A549 (cell line): ENCODE results near the gene DCAF4.

ENCODE experiments used
- BCL3 ChIP-seq: fragments of >200 bp; sonication (Bioruptor Twin); formaldehyde crosslinking; IDR thresholded peaks from 3 replicates; pipeline ENCODE4 v1.6.1; 2016
- BHLHE40 ChIP-seq: IDR thresholded peaks from 2 replicates; pipeline ENCODE4 v1.6.1; 2012; ENCODE audit warnings: low read depth, low read length, inconsistent platforms
- CHD2 ChIP-seq: fragments of 150-350 bp; IDR thresholded peaks from 2 replicates; pipeline ENCODE4 v1.6.1; 2014; ENCODE audit warnings: low read length; ENCODE audit not compliant: partially characterized antibody
- EHMT2 ChIP-seq: fragments of 200-600 bp; sonication (generic); IDR thresholded peaks from 2 replicates; pipeline ENCODE4 v1.6.1; 2016; ENCODE audit warnings: antibody characterized with exemption, low read depth, mild to moderate bottlenecking, moderate library complexity
- ELK1 ChIP-seq: fragments of 150-350 bp; IDR thresholded peaks from 2 replicates; pipeline ENCODE4 v1.6.1; 2014; ENCODE audit warnings: low read depth, mild to moderate bottlenecking, low read length
- FOSL2 ChIP-seq, 2 experiments: fragments of 450-650 bp in 1 of 2; fragments of >200 bp in 1 of 2; sonication (Bioruptor Twin) in 1 of 2; formaldehyde crosslinking; IDR thresholded peaks; 2 replicates each; pipeline versions ENCODE4 v1.5.0 to v1.6.1; 2016 to 2020; ENCODE audit warnings: mild to moderate bottlenecking in 1 of 2, moderate library complexity in 1 of 2
- POLR2A ChIP-seq: IDR thresholded peaks from 2 replicates; pipeline ENCODE4 v1.6.1; 2012; ENCODE audit warnings: mild to moderate bottlenecking, low read length

- TF ChIP-seq FOSL2 (IDR thresholded peaks at IDR 0.05) (no peak), FOSL2 (CRISPR knock-in tag; IDR thresholded peaks at IDR 0.05) (no peak), EHMT2 (no peak), ELK1 (no peak), CHD2 (no peak), BCL3 (no peak), POLR2A (peak; percentile 27; the same call in 1 of the 2 replicates), BHLHE40 (no peak)
Observed at GRCh38 chr14:72926292-72927028, at the start of gene DCAF4.
